ENCODE results near the gene ACTBL2. TPM values are rescaled to one million over a fixed set of nuclear protein-coding genes. Genes with fewer than 3 reads are reported as not detected.

Gene ACTBL2
- total and polyA plus RNA-seq, 3 donors from 2014 or later = 0.15 to 0.16 TPM; not detected in 1

DNA sequence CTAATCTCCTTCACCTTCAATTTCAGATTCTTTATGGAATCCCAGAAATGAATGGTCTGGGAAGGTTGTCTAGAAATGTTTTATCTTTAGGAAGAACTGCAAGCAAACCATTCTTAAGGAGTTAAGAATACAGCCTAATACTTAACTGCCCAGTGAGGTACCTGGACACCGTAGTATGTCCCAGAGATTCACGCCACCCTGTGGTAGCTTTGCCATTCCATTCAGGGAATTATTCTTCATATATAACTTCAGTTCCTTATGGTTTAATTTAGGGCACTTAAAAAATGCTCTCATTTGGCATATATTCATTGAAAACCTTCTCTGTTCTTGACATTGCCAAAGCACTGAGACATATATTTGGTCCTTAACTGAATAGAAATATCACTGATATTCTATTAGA lies 49.7 kb downstream of the ACTBL2 start:
- H3K4me3 ChIP-seq = no peak overlapping the region
- H3K4me1 ChIP-seq = no peaks in the 10 kb centered on the region
- no peaks in the 10 kb centered on the region for H3K36me3 ChIP-seq (ENCODE audit: low read depth, missing control alignments)
- DNase-seq = no peak
- H3K9me3 ChIP-seq = no peaks in the 10 kb centered on the region
- H3K27me3 ChIP-seq = no peaks in the 10 kb centered on the region
- intact Hi-C loops (cut with DNase I; ENCODE audit: low total_unique reads) = no loop called here
- WGBS, 2 donors = 92 to 94% methylated on average over 2 of the region's 2 CpGs
- no peak overlapping the region for H3K27ac ChIP-seq
- TF ChIP-seq, protein P1, sequence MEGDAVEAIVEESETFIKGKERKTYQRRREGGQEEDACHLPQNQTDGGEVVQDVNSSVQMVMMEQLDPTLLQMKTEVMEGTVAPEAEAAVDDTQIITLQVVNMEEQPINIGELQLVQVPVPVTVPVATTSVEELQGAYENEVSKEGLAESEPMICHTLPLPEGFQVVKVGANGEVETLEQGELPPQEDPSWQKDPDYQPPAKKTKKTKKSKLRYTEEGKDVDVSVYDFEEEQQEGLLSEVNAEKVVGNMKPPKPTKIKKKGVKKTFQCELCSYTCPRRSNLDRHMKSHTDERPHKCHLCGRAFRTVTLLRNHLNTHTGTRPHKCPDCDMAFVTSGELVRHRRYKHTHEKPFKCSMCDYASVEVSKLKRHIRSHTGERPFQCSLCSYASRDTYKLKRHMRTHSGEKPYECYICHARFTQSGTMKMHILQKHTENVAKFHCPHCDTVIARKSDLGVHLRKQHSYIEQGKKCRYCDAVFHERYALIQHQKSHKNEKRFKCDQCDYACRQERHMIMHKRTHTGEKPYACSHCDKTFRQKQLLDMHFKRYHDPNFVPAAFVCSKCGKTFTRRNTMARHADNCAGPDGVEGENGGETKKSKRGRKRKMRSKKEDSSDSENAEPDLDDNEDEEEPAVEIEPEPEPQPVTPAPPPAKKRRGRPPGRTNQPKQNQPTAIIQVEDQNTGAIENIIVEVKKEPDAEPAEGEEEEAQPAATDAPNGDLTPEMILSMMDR (IDR thresholded peaks at IDR 0.05) = no peak
- no peak for TF ChIP-seq POLR2A (IDR thresholded peaks at IDR 0.05)

DNA sequence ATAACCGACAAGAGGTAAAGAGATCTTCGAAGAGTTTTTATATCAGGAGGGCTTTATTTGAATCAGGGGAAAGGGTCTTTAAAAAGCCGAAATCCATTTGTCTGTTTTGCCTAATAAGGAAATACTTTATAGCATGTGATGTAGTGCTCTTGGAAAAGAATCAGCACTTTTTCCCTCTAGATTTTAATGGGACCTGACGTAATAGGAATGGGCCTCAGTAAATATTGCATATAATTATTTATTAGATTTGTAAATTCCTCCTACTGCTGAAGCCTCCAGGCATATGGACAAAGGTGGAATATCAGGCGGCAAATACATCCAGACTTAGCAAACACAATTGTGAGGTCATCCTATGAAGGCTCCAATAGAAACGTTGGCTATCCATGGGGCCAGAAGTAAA lies 50.9 kb downstream of the ACTBL2 start:
- Histone ChIP-seq H3K9me3 (no peaks in the 10 kb centered on the region), H3K27ac (no peak overlapping the region), H3K4me1 (no peaks in the 10 kb centered on the region), H3K4me3 (no peak overlapping the region), H3K27me3 (no peaks in the 10 kb centered on the region), H3K36me3 (ENCODE audit: low read depth, missing control alignments) (no peaks in the 10 kb centered on the region)
- TF ChIP-seq, protein P1 (IDR thresholded peaks at IDR 0.05) = no peak
- TF ChIP-seq POLR2A (IDR thresholded peaks at IDR 0.05) = no peak
- no peak for DNase-seq
- 76 to 83% methylated on average over 6 of the region's 6 CpGs for WGBS, 2 donors
- intact Hi-C loops (cut with DNase I; ENCODE audit: low total_unique reads) = no loop called here
